Measurements from ENCODE around the gene RTKN2.

GRCh38 chr10:62248465-62248864 is 20.2 kb downstream of the RTKN2 start:
- TF ChIP-seq GATA2 (IDR thresholded peaks at IDR 0.05; ENCODE audit: low read depth, low read length) (no peak), GATA3 (IDR thresholded peaks at IDR 0.05; ENCODE audit: low read depth, low read length) (no peak)
